Suppressor macrophage (primary cell): ENCODE measurements around the gene RASSF7.
"Not testable (repeated sequence)": the region's sequence is repeated elsewhere in the genome, so short reads cannot be mapped to it uniquely, and the experiment has no call there.

Source experiments
- DNase-seq, 4 experiments: peaks; one replicate each; pipeline ENCODE4 v3.0.0-alpha.2; 2020 to 2022

The RASSF7 gene

DNA sequence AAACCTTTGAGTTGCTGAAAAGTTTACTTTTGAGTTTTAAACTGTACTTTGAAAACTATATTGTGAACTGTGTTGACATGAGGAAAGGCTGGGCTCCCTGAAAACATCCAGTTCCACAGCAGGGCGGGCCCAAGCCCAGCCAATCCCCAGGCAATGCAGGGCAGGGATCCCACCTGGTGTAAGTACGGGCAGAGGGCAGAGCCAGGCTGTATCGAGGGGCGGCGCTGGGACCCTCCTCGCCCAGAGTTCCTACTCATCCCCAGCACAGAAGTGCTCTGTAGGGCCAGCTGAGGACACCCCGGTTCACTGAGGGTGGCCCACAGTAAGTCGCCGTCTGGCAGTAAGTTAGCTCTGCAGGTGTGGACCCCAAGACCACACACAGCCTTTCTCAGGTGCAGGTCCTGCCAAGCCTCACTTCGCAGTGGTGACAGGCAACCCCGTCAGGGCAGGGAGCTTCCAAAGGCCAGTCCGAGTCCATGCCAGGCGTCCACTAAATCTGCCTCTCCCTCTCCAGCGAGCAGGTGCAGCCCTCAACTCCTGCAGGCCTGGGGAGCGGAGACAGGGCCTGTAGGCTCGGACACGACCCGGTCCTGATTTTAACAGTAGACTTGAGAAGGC lies 6.3 kb downstream of the RASSF7 start:
- DNase-seq, result no peak

DNA sequence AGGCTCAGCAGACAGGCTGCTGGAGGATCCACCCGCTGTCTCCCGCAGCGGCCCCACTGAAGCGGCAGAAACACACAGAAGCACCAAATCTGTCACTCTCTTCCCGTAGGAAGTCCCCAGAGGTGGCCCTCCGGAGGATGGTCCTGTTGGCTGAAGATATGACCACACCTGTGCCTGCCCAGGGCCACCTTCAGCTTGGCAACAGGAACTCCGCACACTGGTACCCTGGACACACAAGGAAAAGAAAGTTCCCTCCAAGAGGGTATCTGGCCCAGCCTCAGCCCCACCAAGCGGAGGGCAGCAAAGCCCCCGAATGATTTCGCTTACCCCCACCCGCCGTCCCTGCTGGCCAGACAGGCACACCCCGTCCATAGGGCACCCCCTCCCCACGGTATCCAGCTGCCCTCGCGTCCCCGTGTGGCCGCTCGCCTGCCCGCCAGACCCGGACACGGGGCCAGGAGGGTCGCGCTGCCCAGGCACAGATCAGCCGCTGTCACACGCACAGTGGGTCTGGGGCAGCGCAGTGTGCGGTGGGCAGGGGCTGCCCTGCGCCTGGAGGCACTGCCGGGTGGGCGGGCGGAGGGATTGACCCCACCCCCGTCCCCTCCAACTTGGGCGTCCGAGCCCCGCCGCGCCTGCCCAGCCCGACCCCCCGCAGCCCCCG lies 7.0 kb downstream of the RASSF7 start:
- peak in 1 of 4 experiments; percentile 16 for DNase-seq

DNA sequence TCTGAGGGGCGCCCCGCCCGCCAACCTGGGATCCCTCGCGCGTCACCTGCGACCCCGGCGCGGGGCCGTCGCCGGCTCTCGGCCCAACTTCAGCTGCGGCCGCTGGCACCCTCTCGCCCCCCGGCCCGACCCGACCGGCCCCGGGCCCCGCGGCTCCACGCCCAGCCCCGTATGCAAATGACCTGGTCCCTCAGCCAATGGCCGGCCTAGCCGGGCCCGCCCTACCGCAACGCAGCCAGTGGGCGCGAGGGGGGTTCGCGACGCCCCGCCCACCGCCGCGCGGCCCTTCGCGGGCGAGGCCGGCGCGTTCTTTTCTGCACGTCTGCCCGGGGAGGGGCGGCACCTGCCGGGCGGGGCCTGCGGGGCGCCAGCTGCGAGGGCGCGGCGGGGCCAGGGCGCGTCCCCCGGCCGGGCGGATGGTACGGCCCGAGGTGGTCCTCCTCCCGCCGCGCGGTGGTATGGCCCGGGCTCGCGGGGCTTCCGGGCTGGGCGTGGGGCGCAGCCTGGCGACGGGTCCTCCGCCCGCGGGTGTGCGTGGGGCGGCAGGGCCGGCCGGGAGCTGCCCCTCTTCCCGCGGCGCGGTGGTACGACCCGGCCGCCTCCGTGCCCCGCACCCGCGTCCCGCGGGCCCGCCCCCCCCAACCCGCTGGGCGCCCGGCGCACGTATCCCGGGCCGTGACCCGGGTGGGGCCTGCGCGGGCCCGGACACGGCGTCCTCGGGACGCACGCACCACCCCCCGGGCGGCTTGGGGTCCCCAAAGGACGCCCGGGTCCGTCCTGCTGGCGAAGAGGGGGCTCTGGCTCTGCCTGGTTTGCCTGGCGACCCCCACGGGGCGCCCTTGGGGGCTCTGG lies 7.8 kb downstream of the RASSF7 start:
- peak; percentile 96 to 99 (median 97) for DNase-seq

DNA sequence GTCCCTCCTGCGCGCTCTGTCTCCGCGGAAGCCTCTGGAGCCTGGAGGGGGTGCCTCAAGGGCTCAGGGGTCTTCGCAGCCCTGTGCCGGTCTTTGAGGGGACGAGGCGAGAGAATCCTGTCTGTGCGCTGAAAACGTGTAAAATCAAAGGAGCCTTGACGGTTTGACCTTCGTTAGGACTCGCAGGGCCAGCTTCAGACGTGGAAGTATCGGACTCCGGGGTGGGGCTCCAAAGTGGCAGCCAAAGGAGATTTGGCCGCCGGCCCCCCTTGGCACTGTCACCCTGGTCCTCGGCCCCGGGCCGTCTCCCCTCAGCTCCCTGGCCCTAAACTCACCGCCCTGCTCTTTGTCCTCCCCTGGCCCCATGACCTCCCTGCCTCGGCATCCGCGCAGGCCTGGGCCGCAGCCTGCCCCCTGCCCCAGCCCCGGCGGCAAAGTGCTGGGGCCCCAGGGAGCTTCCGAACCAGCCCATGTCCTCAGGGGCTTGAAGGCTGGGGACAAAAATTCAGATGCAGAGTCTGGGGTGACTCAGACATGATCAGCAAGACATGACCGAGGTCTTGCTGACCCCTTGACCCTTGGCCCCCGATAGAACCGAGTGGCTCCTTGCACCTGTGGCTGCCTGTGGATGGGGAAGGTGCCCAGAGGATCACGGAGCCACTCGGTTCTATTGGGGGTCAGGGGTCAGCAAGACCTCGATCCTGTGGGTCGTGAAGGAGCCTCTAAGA lies 8.6 kb downstream of the RASSF7 start:
- peak in 1 of 4 experiments; percentile 27 for DNase-seq

DNA sequence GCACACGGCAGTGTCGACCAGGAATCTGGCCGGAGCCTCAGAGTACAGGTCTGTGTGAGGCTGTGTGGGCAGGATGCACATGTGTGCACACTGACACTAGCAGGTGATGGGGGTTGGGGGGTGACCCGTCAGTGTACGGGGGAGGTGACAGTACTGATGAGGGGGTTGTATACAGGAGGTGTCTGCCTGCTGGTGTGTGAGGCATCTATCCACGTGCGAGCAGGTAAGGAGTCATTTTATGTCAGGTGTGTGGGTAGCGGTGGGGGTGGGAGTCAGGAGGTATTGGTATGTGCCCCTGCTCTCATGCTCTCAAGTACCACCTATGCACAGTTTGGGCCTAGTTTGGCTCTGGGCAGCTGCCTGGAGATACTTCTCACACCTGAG lies 11.0 kb downstream of the RASSF7 start:
- DNase-seq, result no peak

DNA sequence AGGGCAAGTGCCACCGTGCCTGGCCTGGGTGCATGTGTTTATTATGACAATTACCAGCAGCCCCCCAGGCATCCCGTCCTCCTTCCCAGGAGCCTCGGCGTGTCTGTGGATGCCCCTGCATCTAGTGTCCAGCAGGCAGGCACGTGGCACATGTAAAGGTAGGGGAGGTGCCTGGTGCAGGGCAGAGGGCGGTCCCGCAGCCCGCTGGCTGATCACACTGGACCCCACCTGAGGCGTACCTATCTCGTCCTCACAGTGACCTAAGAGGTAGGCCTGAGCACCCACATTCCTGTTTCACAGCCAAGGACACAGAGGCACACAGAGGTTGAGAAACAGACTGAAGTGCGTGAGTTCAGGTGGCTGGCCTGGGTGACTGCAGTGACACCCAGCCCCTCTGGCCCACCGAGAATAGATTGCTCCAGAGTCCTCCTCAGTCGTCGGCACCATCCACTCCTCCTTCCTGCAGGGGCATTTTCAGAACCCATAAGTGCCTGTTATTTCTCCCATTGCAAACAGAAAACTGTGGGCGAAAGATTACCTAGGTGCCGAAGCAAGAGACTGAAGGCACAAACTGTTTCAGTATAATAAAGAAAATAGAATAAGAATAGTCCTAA lies 12.5 kb downstream of the RASSF7 start:
- DNase-seq, result no peak

DNA sequence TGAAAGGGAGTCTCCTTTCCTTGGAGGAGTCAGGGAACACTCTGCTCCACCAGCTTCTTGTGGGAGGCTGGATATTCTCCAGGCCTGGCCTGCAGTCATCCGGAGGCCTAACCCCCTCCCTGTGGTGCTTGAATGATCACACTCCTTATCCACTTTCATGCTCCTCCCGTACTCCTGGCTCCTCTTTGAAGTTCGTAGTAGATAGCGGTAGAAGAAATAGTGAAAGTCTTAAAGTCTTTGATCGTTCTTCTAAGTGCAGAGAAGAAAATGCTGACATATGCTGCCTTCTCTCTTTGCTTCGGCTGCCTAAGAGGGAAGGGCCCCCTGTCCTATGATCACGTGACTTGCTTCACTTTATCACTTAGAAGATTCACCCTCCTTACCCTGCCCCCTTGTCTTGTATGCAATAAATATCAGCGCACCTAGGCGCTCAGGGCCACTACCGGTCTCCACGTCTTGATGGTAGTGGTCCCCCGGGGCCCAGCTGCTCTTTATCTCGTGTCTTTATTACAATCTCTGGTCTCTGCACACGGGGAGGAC lies 13.3 kb downstream of the RASSF7 start:
- DNase-seq, result not testable (repeated sequence)

DNA sequence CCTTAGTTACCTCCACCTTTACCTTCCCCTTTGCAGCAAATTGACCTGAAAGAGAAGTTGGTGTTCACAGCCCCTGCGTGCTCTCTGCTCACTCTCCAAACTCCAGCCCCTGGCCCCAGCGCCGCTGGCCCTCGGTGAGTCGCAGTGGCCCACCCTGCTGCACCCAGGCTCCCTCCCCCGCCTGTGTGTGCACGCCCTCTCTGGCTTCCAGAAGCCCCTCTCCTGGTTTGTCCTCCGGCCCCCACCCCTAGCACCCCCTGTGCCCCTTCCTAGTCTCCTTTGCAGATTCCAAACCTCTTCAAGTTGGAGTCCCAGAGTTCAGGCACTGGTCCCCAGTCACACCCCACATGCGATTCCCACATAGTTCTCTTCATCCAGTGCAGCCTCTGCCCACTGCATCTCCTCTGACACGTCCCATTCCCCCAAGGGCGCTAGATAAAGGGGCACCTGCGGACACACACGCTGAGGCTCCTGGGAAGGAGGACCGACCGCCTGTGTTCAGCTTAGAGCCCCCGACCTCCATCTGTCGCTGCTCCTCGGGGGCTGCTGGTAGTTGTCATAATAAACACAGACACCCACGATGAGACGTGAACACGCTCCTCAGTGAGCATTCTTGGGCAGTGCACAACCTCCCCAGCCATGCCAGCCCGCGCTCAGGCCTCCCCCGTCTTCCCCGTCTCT lies 14.0 kb downstream of the RASSF7 start:
- DNase-seq, result peak in 1 of 4 experiments; percentile 51

DNA sequence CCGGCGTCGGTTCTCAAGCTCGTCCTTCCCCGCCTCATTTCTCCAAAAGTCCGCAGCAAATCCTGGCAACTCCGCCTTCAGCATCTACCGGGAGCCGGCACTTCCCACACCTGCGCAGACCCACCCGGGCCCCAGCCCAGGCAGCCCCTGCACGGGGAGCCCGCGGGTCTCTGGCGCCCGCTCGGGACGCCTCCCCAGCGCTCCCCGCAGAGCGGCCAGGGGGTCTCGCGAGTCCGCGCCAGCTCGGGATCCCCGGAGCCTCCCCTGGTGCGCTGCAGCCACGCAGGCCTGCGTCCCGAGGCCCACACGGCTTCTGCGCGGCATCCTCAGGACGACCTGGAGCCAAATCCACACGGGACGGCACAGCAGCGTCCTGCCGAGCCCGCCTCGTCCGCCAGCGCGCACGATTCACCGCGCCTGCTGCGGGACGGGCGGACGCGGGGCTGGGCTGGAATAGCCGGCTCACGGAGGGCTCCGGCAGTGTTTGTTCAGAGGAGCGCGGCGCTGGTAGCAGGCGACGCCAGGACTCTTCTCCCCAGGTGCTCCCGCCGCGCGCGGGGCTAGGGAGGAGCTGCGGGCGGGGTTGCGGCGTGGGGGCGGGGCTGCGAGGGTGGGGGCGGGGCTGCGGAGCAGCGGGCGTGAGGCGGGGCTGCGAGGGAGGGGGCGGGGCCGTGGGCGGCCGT lies 14.7 kb downstream of the RASSF7 start:
- DNase-seq, result peak in 2 of 4 experiments; percentile 13 to 41

DNA sequence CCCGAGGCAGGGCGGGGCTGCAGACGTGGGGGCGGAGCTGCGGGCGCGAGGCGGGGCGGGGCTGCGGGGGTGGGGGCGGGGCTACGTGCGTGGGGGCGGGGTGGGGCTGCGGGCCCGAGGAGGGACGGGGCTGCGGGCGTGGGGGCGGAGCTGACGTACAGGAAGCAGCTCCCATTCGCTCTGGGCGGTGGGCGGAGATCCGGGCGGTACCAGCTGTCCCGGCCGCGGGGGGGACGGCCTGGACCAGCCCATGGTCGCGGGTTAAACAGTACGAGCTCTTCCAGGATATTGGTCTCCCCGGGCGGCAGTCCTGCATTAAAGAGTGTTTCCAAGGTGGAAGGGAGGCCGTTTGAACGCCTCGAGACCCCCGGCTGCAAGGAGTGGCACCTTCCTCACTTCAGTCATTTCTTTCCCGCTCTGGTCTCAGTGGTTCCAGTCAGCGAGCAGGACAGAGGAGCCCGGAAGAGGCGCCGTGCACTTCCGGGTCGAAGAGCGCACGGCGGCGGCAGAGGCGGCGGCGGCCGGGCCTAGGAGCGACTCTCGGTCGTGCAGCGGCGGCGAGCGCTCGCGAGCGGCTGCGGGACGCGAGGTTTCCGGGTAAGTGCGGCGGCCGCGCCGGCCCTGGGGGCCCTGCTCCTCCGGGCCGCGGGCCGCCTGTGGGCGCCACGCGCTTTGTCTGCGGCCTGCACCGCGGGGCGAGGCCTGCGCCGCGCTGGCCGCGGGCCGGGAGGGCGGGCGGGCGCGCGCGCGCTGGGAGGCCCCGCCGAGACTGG lies 15.4 kb downstream of the RASSF7 start, which contains the start of gene PHRF1:
Gene PHRF1 (plus strand): TSS at position 475 of the 773 bp plus-strand sequence. CDS start 5,043 bp downstream, outside the sequence.
- peak; percentile 95 to 99 (median 98) for DNase-seq

DNA sequence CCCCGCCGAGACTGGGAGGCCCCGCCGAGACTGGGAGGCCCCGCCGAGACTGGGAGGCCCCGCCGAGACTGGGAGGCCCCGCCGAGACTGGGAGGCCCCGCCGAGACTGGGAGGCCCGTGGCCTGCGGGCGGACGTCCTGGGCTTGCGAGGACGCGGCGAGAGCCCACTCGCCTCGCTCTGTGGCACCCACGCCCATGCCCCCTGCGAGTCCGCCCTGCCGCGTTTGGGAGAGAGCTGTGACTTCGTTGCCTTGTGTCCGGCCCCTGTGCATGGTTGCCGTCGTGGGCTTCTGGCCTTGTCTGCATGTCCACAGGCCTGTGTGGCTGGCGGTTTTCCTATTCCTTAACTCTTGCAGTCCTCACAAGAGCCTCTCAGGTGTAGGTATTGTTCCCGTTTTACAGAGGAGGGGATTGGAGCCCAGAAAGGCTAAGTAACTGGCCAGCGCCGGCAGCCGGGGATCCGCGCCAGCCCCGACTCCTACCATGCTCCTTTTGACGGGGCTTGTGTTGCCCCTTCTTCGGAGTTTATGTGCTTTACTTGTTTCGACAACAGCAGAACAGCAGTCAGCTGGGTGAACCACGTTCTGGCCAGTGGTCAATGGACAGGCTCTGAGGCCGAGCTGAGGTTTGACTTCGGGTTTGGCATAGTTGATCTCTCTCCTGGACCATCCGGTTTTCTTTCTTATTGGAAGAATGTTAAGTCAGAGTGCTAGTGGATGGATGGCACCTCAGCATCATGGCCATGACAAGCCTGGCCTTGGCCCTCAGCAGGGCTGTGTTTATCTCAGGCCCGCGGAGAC lies 16.2 kb downstream of the RASSF7 start:
- peak in 1 of 4 experiments; percentile 31 for DNase-seq

DNA sequence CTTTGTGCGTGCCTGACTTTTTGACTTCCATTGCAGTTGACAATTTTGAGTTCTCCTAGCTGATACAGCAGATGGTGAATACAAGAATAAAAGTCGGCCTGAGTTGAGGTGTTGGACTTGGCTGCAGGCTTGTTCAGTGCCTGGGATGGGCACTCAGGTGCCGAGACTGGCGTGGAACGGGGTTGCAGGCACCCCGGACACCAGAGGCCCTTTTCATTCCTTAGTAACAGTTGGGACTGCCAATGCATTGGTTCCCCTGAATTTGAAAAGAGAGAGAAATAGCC lies 16.8 kb downstream of the RASSF7 start:
- DNase-seq, result no peak

DNA sequence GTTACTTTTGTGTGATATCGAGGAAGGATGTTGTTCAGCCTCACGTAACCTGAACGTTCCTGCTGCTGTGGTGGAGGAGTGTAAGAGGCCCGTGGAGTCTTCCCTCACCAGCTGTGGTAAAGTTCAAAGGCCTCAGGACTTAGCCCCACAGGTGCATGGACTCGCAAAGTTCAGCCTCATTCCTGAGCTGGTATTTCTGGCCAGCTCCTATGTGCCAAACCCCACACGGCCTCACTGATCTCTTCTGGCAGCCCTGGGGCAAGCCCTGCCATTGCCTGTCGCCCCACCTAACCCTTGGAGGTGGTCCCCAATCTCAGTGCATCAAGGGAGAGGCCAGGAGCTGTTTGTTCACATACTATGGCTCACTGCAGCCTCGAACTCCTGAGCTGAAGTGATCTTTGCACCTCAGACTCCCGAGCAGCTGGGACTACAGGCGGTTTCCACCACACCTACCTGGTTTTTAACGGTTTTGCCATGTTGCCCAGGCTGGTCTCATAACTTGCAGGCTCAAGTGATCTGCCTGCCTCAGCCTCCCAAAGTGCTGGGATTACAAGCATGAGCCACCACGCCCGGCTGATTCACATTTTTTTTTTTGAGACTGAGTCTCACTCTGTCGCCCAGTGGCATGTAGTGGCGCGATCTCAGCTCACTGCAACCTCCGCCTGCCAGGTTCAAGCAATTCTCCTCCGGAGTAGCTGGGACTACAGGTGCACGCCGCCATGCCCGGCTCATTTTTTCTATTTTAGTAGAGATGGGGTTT lies 17.7 kb downstream of the RASSF7 start:
- DNase-seq, result no peak

DNA sequence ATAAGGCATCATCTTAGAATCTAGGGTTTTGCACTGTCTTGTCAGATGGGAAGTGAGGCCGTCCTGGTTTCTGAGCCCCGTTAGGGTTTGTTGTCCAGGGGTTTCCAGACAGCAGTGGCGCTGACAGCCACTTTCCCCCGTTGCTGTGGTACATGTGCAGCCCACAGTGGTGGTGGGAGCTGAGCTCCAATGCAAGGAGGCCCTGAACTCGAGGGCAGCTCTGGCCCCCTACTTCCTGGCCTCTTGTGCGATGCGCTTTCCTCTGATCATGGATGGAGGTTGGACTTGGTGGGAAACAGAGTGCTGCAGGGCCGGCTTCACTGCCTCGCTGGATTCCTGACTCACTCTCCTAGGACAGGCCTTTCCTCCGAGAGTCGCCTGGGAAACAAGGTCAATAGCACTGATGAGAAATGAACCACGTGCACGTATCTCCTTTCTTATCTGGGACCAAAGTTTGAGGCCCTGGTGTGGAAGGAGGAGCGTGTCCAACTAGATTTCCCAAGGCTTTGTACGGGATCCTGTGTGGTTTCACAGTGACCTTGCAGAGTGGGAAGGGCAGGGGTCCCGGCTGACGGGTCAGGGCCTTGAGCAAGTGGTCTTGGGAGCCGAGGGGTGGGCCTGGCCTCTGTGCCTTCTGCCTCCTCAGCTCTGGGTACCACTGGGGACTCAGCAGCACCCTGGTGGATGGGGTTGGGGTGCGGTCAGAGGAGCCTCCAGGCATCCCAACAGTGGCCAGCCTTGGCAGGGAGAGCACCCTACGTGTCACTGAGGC lies 19.2 kb downstream of the RASSF7 start:
- no peak for DNase-seq

DNA sequence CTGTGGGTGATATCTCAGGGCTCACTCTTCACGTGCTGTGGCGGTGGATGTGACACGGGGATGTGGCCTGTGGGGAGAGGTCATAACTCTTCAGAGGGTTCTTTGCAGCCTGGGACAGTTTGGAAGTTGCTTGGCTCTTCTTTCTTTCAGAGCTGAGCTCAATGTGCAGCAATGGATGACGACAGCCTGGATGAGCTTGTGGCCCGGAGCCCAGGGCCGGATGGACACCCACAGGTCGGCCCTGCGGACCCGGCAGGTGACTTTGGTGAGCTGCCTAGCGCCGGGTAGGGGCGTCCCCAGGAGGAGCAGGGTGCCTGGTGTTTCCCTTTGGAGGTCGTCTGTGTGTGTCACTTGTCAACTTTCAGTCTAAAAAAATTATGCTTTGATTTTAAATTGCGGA lies 20.6 kb downstream of the RASSF7 start:
- no peak for DNase-seq

DNA sequence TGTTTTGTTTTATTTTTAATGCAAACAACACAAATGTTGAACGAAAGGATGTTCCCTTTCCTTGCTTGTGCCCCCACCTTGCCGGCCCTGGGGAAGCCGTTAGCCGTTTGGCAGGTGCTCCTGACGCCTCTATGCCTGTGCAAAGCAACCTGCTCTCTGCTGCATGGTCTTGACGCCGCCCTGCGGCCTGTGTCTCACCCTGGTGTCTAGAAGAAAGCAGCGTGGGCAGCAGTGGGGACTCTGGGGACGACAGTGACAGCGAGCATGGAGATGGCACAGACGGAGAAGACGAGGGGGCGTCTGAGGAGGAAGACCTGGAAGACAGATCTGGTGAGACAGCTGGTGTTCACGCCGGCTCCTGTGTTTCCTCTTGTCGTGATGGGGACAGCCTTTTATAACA lies 21.0 kb downstream of the RASSF7 start:
- DNase-seq, result no peak

DNA sequence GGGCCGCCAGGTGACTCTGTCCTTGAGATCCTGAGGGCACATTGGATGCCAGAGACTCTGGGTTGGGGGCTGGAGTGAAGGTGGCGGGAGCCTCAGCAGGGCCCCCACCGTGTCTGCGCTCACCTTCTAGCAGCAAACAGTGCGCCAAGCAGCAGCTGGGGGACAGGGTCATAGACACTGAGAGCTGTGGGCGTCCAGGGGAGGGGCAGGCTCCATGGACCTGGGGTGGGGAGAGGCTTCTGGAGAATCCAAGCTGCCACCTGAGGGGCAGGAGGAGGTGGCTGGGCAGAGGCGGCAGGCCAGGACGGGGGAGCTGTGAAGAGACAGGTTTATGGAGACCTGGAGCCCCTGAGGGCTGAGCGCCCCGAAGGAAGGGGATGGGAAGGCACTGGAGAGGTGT lies 23.5 kb downstream of the RASSF7 start:
- DNase-seq, result no peak
